Measurements from ENCODE around the gene EXOC3L2.

GRCh38 chr19:45263013-45263412 lies 17.8 kb upstream of the EXOC3L2 start:
- TF ChIP-seq CTCF (IDR thresholded peaks at IDR 0.05; ENCODE audit: poor library complexity), result no peak
- no peak for TF ChIP-seq EZH2 (IDR thresholded peaks at IDR 0.05; ENCODE audit: borderline replicate concordance)

Data from hepatocyte (in vitro differentiated cells).